NCI-H2107 treated with DMSO at 0.1 percent for 48 hours (cell line): ENCODE measurements around the gene KHK.
A peak's percentile ranks its signal among the peaks of the same experiment; 100 is the strongest.

ENCODE experiments used
- DNase-seq: peaks from one replicate; lab custom pipeline; 2025; ENCODE audit not compliant: unreplicated experiment; lab: John Stamatoyannopoulos, UW

KHK gene

GRCh38 chr2:27086724-27087593 lies at the start of gene KHK:
Gene KHK (plus strand): TSS chr2:27086772. CDS start chr2:27087260, 488 bp downstream.
- DNase-seq = no peak

- no peak for DNase-seq
Observed at GRCh38 chr2:27038012-27038411, 48.6 kb upstream of the KHK start.

- no peak for DNase-seq
Observed at GRCh38 chr2:27038631-27039339, 47.8 kb upstream of the KHK start.

GRCh38 chr2:27039426-27039825 lies 47.1 kb upstream of the KHK start:
- DNase-seq = no peak

GRCh38 chr2:27039871-27040270 lies 46.7 kb upstream of the KHK start:
- no peak for DNase-seq

GRCh38 chr2:27040282-27040681 lies 46.3 kb upstream of the KHK start:
- DNase-seq = no peak

- DNase-seq = no peak
Observed at GRCh38 chr2:27041752-27042151, 44.8 kb upstream of the KHK start.

- no peak for DNase-seq
Observed at GRCh38 chr2:27042159-27042661, 44.4 kb upstream of the KHK start.

- DNase-seq = no peak
Observed at GRCh38 chr2:27042985-27043634, 43.5 kb upstream of the KHK start.

- DNase-seq = no peak
Observed at GRCh38 chr2:27049422-27050280, 36.9 kb upstream of the KHK start.

GRCh38 chr2:27050281-27050995 lies 36.1 kb upstream of the KHK start:
- peak; percentile 83 for DNase-seq

GRCh38 chr2:27050996-27051901 lies 35.3 kb upstream of the KHK start, which contains the start of gene AGBL5:
Gene AGBL5 (plus strand): TSS chr2:27051668. CDS start chr2:27052959, 1,291 bp downstream.
- peak; percentile 75 for DNase-seq

GRCh38 chr2:27051902-27052645 lies 34.5 kb upstream of the KHK start:
- DNase-seq = no peak

- no peak for DNase-seq
Observed at GRCh38 chr2:27053321-27053720, 33.3 kb upstream of the KHK start.

- DNase-seq = no peak
Observed at GRCh38 chr2:27053776-27054175, 32.8 kb upstream of the KHK start.

- no peak for DNase-seq
Observed at GRCh38 chr2:27054721-27055120, 31.9 kb upstream of the KHK start.

GRCh38 chr2:27057184-27057583 lies 29.4 kb upstream of the KHK start:
- DNase-seq = no peak

GRCh38 chr2:27058210-27058609 lies 28.4 kb upstream of the KHK start:
- no peak for DNase-seq
